Loucy (cell line): ENCODE data around the gene C12orf76.
A peak's percentile ranks its signal among the peaks of the same experiment; 100 is the strongest.

Source experiments
- H2AFZ ChIP-seq: fragments of 200-600 bp; sonication (generic); 2 replicates; pipeline ENCODE4 v1.6.0; 2016; ENCODE audit warnings: antibody characterized with exemption, mild to moderate bottlenecking, low read length, moderate library complexity
- H3F3A ChIP-seq: fragments of 200-600 bp; 2 replicates; pipeline ENCODE4 v1.6.0; 2016; ENCODE audit warnings: antibody characterized with exemption, low read depth, mild to moderate bottlenecking
- H3K27me3 ChIP-seq: fragments of 200-600 bp; sonication (generic); 2 replicates; pipeline ENCODE4 v1.6.1; 2014; ENCODE audit warnings: low read length, mild to moderate bottlenecking; ENCODE audit not compliant: insufficient read depth, poor library complexity, severe bottlenecking
- H3K36me3 ChIP-seq: fragments of 200-600 bp; sonication (generic); 2 replicates; pipeline ENCODE4 v1.6.1; 2016; ENCODE audit warnings: low read length; ENCODE audit not compliant: insufficient read depth
- H3K4me1 ChIP-seq: fragments of 200-600 bp; sonication (generic); 2 replicates; pipeline ENCODE4 v1.5.1; 2014; ENCODE audit warnings: low read length, mild to moderate bottlenecking; ENCODE audit not compliant: insufficient read depth, poor library complexity, severe bottlenecking
- H3K4me2 ChIP-seq: fragments of 200-600 bp; sonication (generic); 2 replicates; pipeline ENCODE4 v1.6.0; 2014; ENCODE audit warnings: antibody characterized with exemption, low read length, low read depth, mild to moderate bottlenecking; ENCODE audit not compliant: poor library complexity, severe bottlenecking
- H3K4me3 ChIP-seq: fragments of 200-600 bp; sonication (generic); 2 replicates; pipeline ENCODE4 v1.5.1; 2014; ENCODE audit warnings: low read length, mild to moderate bottlenecking, mixed read lengths; ENCODE audit not compliant: poor library complexity, severe bottlenecking
- H3K79me2 ChIP-seq: fragments of 200-600 bp; sonication (generic); 2 replicates; pipeline ENCODE4 v1.6.1; 2014; ENCODE audit warnings: low read length; ENCODE audit not compliant: insufficient read depth
- H3K9ac ChIP-seq: fragments of 200-600 bp; sonication (generic); 2 replicates; pipeline ENCODE4 v1.6.0; 2014; ENCODE audit warnings: mild to moderate bottlenecking, low read depth, low read length, moderate library complexity; ENCODE audit not compliant: poor library complexity, severe bottlenecking
- H3K9me2 ChIP-seq: fragments of 200-600 bp; sonication (generic); replicated peaks from 2 replicates; pipeline ENCODE4 v1.6.1; 2016; ENCODE audit warnings: low read depth, low read length, mixed read lengths
- H3K9me3 ChIP-seq: fragments of 200-600 bp; sonication (generic); 2 replicates; pipeline ENCODE4 v1.6.1; 2014; ENCODE audit warnings: mild to moderate bottlenecking, antibody characterized with exemption, low read length, low read depth; ENCODE audit not compliant: insufficient read depth
- H4K20me1 ChIP-seq: fragments of 200-600 bp; sonication (generic); 2 replicates; pipeline ENCODE4 v1.6.0; 2014; ENCODE audit warnings: antibody characterized with exemption, low read length, mild to moderate bottlenecking; ENCODE audit not compliant: insufficient read depth, poor library complexity, severe bottlenecking
- CTCF ChIP-seq: fragments of 200-600 bp; sonication (generic); conservative IDR thresholded peaks from 2 replicates; pipeline ENCODE4 v1.5.1; 2014; ENCODE audit warnings: mild to moderate bottlenecking, antibody characterized with exemption, low read length
- EZH2phosphoT487 ChIP-seq: fragments of 200-600 bp; IDR thresholded peaks from 2 replicates; pipeline ENCODE4 v1.6.1; 2018; ENCODE audit warnings: antibody characterized with exemption, mild to moderate bottlenecking, moderate library complexity, borderline replicate concordance

The C12orf76 gene

GRCh38 chr12:109993091-109993490 lies 55.2 kb downstream of the C12orf76 start:
- Histone ChIP-seq H3K79me2 (peaks cover 69% of the 10 kb centered on the region), H2AFZ (no peak overlapping the region), H3K9me2 (no peaks in the 10 kb centered on the region), H3K4me3 (peak overlapping the region; percentile 88), H3F3A (no peaks in the 10 kb centered on the region), H3K4me1 (peaks cover 43% of the 10 kb centered on the region), H3K9ac (no peak overlapping the region), H3K27me3 (no peaks in the 10 kb centered on the region), H3K9me3 (no peaks in the 10 kb centered on the region), H4K20me1 (peaks cover 37% of the 10 kb centered on the region), H3K36me3 (peaks cover 25% of the 10 kb centered on the region), H3K4me2 (peak overlapping the region; percentile 97)
- TF ChIP-seq CTCF (no peak), EZH2phosphoT487 (no peak)

GRCh38 chr12:109991586-109991985 lies 56.7 kb downstream of the C12orf76 start:
- no peak overlapping the region for H3K4me3 ChIP-seq
- H2AFZ ChIP-seq: no peak overlapping the region
- no peaks in the 10 kb centered on the region for H3K9me3 ChIP-seq
- H3K4me2 ChIP-seq: peak overlapping the region; percentile 20
- peaks cover 39% of the 10 kb centered on the region for H3K4me1 ChIP-seq
- H3K9ac ChIP-seq: no peak overlapping the region
- peaks cover 32% of the 10 kb centered on the region for H3K36me3 ChIP-seq
- H3K79me2 ChIP-seq: peaks cover 69% of the 10 kb centered on the region
- H3K27me3 ChIP-seq: no peaks in the 10 kb centered on the region
- no peaks in the 10 kb centered on the region for H3F3A ChIP-seq
- no peaks in the 10 kb centered on the region for H3K9me2 ChIP-seq
- H4K20me1 ChIP-seq: peaks cover 37% of the 10 kb centered on the region
- no peak for TF ChIP-seq CTCF
- TF ChIP-seq EZH2phosphoT487: no peak
